Ammon's horn (tissue), 1 donor: ENCODE measurements around the gene TBCE.
"Not testable (repeated sequence)": the region's sequence is repeated elsewhere in the genome, so short reads cannot be mapped to it uniquely, and the experiment has no call there.

ENCODE experiments used
- DNase-seq: peaks from one replicate; pipeline ENCODE4 v3.0.0-alpha.2; 2016; ENCODE audit warnings: low spot score

Gene TBCE

GRCh38 chr1:235351898-235352297 is 15.3 kb upstream of the TBCE start:
- DNase-seq = no peak

GRCh38 chr1:235357485-235358373 is 9.5 kb upstream of the TBCE start:
- DNase-seq = no peak

GRCh38 chr1:235358899-235359298 is 8.3 kb upstream of the TBCE start:
- no peak for DNase-seq

- DNase-seq = not testable (repeated sequence)
Measured at GRCh38 chr1:235364189-235364588, 3.0 kb upstream of the TBCE start.

GRCh38 chr1:235366286-235366685 is 941 bp upstream of the TBCE start:
- no peak for DNase-seq

GRCh38 chr1:235368428-235368827 is 1.2 kb downstream of the TBCE start:
- DNase-seq = no peak

- DNase-seq = no peak
Measured at GRCh38 chr1:235369802-235370201, 2.6 kb downstream of the TBCE start.

GRCh38 chr1:235375919-235376605 is 8.8 kb downstream of the TBCE start:
- DNase-seq = no peak

GRCh38 chr1:235378134-235378735 is 11.0 kb downstream of the TBCE start:
- not testable (repeated sequence) for DNase-seq

GRCh38 chr1:235381955-235382739 is 14.9 kb downstream of the TBCE start:
- not testable (repeated sequence) for DNase-seq

GRCh38 chr1:235385633-235386032 is 18.4 kb downstream of the TBCE start:
- not testable (repeated sequence) for DNase-seq

GRCh38 chr1:235391874-235392273 is 24.6 kb downstream of the TBCE start:
- DNase-seq = no peak

- no peak for DNase-seq
Measured at GRCh38 chr1:235397733-235398132, 30.5 kb downstream of the TBCE start.

GRCh38 chr1:235399661-235400060 is 32.4 kb downstream of the TBCE start:
- no peak for DNase-seq

GRCh38 chr1:235401251-235401650 is 34.0 kb downstream of the TBCE start:
- no peak for DNase-seq

GRCh38 chr1:235402457-235403200 is 35.4 kb downstream of the TBCE start:
- DNase-seq = no peak

GRCh38 chr1:235403593-235403992 is 36.4 kb downstream of the TBCE start:
- no peak for DNase-seq

- no peak for DNase-seq
Measured at GRCh38 chr1:235404190-235404589, 37.0 kb downstream of the TBCE start.

GRCh38 chr1:235407419-235407818 is 40.2 kb downstream of the TBCE start:
- no peak for DNase-seq

- DNase-seq = no peak
Measured at GRCh38 chr1:235408503-235408960, 41.3 kb downstream of the TBCE start.
